ENCODE data around the gene BIN1.

DNA sequence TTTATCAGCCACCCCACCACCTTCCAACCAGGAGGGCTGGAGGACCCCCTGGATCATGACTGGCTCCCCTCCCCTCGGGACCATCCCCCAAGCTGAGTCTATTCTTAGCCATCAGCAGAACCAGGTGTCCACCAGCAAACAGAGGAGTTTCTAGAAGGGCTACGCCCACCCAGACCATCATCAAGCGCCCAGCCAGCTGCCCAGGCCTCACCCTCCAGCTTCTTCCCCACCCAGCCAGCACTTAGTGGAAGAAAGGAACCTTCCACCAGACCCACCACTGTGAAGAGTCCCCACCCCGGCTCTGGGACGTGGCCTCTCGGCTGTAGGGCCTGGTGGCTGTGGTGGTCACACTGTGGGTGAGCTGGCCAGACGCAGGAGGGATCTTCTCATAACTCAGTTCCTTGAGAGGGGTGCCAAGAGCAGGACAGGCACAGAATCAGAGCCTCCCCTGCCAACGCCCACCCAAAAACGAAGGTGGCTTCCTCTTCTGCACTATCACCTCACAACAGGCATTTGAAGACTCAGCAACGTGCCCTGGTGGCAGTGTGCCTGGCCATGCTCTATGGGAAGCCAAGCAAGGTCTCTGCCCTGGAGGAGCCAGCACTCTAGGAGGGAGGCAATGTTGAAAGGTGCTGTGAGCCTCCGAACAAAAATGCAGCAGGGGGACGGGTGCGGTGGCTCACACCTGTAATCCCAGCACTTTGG is 19.0 kb downstream of the BIN1 start:
- TF ChIP-seq POLR2A (IDR thresholded peaks at IDR 0.05) (no peak), EP300 (IDR thresholded peaks at IDR 0.05) (no peak), CTCF (IDR thresholded peaks at IDR 0.05) (no peak), POLR2AphosphoS5 (IDR thresholded peaks at IDR 0.05) (no peak)
